HG02623 (cell line): Measurements from ENCODE around the gene CIAO3.
"Not testable (repeated sequence)": the region's sequence is repeated elsewhere in the genome, so short reads cannot be mapped to it uniquely, and the experiment has no call there.

Experiments
- ATAC-seq: cut with Tn5 transposase; IDR thresholded peaks from one replicate; pipeline ENCODE4 v1.9.1; 2021; ENCODE audit warnings: moderate library complexity; ENCODE audit not compliant: unreplicated experiment

Gene CIAO3

DNA sequence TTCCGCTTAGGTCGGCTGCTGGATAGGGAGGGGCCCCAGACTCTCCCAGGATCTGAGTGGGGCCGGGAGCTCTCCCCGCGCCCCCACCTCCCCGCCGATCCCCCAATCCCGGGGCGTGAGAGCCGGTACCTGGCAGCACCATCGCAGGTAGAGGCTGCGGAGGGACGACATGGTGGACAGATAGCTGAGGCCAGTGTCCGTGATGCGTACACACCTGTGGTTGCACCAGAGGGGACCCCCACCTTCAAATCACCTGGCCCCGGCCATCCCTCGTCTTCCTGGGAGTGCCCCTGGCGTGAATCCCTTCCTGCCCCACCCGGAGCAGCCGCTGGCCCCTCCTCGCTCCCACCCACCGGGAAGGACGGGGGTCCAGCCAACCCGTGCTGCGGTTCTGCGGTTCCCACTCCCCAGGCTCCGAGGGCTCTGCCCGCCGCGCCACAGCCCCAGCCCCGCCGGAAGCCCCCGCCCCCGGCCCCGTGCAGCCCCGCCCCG lies 45.9 kb downstream of the CIAO3 start:
- ATAC-seq, result no peak

DNA sequence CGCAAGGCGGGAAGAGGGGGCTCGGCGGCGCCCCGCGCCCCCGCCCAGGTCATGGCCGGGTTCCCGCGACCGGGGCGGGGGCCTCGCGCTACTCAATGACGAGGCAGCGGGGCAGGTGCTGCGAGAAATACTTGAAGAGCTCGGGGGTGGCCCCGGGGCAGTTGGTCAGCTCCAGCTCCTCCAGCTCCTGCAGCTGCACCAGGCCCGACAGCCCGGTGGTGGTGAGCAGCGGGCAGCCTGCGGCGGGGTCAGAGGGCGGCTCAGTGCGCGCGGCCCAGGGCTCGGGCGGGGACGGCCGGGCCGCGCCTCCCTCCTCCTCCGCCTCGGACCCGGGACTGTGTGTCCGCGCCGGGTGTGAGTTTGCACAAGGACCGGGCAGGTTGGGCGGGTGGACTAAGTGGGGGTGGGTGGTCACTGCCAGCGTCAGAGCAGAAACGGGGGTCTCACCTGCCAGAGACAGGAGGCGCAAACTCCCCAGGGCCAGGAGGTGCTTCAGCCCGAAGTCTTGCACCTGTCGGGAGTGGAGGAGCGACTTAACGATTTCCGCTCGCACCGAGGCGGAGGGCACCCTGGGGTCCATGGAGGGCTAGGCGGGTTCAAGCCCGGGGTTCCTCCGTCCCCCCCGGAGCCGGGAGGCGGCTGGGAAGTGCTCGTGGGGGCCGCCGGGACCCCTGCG lies 46.5 kb downstream of the CIAO3 start:
- ATAC-seq, result no peak

DNA sequence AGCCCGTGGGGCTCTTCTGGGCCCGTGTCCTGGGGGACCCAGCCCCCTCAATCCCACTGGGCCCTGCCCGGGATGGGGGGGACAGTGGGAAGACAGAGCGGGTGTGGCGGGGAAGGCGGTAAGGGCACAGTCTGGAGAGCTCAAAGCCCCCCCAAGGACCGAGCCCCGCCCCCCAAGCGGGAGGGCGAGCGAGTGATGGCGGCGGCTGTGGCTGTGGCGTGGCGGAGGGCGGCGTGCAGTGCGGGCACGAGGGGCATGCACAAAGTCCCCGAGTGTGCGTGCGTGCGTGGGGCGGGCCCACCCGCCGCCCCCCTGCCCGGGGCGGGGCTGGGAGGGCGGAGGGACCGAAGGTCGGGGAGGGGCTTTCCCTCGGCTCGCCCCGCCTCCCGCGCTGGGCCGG lies 47.0 kb downstream of the CIAO3 start:
- no peak for ATAC-seq

DNA sequence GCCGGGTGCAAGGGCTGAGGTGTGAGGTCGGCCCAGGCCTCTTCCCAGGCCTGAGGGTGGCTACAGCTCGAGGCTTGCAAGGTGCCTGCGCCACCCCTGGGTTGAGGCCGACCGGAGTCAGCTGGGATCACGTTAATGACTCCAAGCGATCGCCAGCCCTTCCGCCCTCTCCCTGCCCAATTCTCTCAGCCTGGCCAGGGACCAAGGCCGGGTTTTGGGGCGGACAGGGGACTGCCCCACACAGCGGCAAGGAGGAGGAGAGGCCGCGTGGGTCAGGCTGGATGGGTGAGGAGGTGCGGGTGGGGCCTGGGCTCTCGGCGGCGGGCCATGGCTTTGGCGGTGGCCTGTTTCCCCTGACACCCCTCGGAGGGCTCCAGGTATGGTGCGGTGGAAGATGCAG lies 47.4 kb downstream of the CIAO3 start:
- ATAC-seq, result no peak

DNA sequence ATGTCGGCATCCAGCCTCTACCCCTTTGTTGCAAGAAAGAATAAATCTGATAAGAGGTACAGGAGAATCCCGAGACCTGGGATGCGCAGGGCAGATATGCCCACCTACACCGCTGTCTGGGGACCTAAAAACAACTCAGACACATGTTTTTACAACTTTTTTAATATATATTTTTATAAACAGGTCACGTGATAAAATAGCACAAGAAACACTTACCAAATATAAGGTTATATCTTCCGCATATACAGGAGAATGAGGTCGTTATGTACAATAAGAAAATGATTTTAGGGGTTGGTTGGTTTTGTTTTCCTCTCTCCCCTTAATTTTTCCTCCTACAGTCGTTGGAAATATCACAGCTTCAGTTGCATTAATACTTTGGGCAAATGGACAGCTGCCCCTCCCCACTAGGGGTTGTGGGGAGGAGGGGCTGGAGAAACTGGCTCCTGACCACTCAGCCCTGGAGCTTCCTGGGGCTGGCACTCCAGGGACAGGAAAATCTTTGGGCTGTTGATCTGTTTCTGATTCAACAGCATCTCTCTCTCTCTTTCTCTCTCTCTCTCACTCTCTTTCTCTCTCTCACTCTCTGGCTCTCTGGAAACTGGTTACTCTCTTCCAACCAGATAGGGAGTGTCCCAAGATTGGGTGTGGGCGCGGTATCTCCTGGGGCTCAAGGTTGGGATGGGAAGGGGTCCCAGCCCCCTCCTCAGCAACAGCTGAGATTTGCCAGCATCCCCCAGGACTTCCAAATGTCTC lies 48.3 kb downstream of the CIAO3 start:
- no peak for ATAC-seq

DNA sequence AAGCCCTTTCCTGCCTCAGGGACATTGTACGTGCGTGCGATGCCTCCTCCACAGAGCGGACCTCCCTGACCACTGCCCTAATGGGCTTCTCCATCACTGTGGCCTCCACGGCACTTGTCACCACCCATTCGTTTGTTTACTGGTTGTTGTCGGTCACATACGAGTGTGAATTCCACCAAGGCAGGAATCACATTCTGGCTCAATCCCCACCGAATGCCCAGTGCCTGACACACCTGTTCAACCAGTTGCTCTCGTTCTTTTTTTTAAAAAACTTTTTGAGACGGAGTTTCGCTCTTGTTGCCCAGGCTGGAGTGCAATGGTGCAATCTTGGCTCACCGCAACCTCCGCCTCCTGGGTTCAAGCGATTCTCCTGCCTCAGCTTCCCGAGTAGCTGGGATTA lies 49.6 kb downstream of the CIAO3 start:
- ATAC-seq, result not testable (repeated sequence)

DNA sequence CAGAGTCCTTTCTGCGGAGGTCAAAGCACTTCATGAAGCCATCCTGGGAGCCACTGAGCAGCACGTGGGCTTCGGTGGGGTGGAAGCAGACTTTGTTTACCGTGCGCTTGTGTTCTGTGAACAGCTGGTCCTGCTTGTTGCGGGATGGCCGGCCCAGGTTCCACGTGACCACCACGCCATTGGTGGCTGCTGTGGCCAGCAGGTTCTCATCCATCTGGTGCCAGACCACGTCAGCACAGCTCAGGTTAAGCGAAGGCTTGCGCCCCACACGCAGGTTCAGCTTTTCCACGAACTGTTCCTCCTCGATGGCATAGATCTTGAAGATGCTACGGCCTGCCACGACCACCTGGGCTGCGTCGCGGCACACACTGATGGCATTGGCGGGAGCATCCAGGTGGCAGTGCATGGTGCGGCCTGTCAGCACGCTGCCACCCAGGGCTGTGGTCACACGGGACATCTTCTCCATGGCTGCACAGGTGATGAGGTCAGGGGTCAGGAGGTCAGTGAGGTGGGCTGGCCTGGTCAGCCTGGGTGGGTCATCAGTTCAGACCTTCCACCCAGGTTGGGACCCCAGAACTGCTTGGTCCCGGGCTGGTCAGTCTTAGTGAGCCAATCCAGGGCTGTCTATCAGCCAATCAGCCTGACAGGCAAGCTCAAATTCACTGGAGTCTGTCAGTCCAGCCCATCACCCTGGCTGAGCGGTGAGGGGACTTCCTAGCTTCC lies 51.5 kb downstream of the CIAO3 start:
- ATAC-seq, result no peak

DNA sequence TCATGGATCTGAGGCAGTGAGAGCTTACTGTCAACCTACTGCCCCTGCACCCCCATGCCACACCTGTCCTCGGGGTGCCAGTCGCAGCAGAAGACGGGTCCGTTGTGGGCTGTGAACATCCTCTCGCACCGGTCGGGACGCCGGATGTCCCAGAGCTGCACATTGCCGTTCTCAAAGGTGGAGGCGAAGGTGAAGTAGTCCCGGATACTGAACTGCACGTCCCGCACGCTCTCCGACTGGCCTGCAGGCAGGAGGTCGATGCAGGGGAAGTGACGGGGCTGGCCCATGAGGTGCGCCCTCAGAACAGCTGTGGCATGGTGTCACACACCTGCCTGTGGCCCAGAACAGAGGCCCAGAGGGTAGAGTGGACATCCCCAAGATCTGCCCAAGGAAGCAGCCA lies 53.3 kb downstream of the CIAO3 start:
- no peak for ATAC-seq

DNA sequence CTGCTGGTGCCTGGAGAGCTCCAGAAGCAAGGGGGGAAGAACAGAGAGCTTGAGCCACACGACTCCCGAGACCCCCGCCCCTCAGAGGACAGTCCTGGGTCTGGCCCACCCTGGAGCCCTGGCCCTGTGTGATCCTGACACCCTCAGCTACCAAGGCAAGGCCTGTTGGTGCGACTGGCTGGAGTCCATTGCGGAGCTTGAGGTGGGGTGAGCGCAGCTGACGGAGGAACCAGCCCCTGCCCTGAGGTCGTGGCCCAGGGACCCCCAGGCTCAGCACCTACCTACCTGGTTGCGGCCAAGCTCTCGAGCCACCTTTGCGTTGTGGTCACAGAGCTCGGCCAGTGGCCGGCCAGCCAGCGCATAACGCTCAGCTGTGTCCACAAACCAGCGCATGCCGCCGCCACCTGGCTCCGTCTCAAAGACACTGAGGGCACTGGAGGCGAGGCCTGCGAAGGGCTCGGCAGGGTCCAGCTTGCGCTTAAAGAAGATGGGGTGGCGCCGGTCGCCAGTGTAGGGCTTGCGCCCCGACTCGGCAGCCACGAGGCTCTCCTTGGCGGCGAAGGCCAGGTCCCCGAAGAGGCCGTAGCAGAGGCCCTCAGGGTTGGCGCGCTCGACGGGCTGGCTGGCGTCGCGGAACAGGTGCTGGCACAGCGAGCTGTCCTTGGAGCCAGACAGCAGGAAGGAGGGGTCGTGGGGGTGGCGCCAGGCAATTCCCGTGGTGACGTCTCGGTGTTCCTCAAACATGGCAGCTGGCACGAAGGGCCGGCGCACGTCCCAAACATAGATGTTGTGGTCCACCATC lies 54.1 kb downstream of the CIAO3 start:
- no peak for ATAC-seq

DNA sequence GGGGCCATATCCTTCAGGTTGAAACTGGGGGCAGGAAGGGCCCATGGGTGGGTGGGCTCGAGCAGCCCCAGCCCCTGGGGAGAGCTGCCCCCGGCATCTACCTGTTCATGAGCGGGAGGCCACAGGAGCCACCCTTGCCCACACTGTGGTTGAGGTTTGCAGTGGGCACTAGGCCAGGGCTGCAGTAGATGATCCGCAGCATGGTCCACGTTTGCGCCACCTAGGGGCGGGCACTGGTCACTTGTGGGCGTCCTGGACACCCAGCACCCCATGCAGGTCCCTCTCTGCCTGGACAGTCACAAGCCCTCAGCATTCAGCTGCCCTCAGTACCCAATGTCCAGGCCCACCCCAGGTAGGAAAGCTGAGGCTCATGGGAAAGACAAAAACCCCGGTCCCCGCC lies 54.8 kb downstream of the CIAO3 start:
- no peak for ATAC-seq

DNA sequence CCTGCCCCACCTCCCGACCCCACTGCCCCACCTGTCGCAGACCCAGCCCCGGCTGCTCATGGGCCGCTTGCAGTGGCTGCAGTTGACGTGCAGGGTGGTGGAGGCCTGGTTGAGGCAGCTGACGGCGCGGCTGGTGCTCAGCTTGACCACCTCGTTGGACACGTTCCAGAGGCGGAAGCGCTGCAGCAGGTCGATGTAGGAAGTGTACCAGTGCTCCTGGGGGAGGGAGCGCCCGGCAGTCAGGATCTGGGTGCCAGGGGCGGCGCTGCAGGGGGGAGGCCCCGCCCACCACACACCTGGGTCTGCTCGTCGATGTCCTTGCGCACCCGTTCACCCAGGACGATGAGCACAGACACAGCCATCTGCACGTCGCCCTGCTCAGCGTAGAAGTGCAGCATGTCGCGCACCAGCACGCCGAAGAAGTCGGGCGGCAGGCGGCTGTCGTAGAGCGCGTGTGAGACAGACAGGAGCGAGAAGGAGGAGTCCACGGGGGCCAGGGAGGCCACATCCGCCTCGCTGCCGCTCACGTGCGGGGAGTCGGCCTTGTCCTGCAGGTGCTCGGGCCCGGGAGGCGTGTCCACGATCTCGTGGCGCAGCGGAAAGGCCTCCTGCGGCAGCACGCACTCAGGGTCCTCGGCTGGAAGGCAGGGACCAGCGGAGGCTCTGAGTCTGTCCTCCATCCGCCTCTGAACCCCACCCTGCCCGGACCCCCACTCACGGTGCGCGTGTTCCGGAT lies 55.7 kb downstream of the CIAO3 start:
- ATAC-seq, result no peak

DNA sequence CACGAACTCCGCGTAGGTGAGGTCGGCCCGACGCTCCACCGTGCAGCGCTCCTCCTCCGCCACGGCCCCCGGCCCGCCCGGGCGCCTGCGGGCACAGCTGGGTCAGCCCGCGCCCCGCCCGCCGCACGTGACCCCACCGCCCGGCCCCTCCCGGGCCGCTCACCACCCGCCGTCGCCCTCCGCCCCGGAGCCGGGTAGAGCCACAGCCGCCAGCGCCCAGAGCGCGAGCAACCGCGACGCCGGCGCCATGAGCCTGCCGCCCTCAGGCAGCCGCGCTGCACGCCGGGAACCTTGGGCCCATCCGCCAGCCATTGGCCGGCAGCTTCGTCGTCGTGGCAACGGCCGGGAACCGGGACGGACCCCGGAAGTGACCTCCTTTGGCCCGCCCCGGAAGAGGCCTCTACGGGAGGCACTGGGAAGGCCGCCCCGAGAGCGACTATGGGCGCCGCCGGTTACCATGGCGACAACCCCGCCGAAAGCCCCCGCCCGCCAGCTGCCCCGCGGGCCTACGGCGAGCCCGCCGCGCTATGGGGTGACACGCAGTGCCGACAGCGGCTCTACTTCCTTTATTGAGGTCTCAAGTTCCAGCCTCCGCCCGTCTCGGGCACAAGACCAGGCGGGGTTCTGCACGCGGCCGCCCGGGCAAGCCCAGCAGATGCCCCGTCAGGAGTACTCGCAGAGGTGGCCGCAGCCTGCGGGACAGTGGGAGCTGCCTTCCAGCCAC lies 56.6 kb downstream of the CIAO3 start, which contains the start of gene JMJD8:
JMJD8 (minus strand) TSS at position 264 of the 724 bp plus-strand sequence; CDS start at position 249, 15 bp downstream.
- ATAC-seq, result peak; percentile 64

DNA sequence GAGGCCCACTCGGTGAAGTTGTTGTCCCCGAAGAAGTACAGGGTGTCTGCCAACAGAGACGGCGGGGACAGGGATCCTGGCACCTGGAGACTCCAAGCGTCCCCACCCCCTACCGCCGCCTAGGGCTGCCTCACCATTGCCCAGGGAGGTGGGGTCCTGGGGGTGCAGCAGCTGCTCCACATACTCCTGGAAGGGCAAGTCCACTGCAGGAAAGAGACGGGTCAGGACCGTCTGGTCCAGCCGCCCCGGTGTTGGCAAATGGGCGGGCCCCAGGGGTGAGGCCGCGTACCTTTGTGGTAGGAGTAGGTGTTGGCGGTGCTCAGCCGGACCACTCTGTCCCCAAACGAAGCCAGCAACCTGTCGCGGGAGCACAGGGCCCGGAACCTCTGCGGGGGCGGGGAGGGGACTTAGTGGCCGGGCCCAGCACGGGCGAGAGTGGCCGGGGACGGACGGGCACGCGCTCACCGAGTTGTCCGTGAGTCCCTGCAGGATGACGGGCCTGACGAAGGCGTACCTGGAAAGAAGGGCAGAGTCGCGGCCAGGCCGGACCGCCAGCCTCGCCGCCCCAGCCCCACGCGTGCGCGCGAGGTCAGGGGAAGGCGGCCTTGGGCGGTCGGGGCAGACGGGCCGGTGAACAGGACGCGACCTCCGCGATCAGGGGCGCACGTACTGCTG lies 57.3 kb downstream of the CIAO3 start:
- no peak for ATAC-seq

DNA sequence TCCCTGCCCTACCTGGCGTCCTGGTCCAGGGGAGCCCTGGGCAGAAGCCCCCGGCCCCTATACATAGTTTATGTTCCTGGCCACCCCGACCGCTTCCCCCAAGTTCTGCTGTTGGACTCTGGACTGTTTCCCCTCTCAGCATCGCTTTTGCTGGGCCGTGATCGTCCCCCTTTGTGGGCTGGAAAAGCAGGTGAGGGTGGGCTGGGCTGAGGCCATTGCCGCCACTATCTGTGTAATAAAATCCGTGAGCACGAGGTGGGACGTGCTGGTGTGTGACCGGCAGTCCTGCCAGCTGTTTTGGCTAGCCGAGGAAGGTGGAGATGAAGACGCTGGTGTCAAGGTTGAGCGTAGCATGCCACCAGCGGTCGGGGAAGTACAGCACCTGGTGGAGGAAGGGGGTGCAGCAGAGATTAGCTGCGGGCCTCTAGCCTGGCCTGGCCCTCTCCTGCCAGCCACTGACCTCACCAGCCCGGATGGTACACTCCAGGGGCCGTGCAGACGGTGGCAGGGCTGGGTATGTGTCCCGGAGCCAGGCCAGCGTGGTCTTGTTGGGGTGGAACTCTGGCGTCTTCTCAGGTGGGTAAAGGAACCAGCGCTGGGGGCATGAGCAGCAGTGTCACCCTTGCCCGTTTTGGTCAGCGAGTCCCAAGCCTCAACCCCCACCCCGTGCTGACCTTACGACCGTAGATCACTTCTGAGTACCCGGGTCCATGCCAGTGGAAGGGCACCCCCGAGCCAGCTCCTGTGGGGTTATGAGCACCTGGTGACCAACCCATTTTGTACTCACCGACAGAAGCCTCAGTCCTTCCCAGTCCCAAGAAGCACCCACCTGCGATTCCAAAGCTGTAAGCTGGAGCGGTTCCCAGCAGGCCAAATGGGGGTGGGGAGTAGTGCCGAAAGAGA lies 58.1 kb downstream of the CIAO3 start:
- ATAC-seq, result no peak

DNA sequence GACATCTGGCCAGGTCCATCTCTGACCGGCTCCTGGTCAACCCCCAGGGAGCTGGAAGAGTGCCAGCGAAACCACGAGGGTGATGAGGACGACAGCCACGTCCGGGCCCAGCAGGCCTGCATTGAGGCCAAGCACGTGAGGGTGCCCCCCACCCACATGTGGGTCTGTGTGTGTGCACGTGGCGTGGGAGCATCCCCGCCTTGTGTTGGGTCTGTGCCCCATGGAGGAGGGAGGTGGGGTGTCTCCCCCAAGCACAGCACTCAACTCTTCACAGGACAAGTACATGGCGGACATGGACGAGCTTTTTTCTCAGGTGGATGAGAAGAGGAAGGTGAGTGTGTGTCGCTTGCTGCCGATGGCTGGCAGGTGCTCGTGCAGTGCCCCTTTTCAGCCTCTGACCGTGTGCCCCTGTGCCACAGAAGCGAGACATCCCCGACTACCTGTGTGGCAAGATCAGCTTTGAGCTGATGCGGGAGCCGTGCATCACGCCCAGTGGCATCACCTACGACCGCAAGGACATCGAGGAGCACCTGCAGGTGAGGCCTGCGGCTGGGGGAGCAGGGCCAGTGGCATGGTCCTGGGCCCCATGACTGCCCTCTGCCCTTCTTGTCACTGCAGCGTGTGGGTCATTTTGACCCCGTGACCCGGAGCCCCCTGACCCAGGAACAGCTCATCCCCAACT lies 58.9 kb downstream of the CIAO3 start:
- no peak for ATAC-seq

DNA sequence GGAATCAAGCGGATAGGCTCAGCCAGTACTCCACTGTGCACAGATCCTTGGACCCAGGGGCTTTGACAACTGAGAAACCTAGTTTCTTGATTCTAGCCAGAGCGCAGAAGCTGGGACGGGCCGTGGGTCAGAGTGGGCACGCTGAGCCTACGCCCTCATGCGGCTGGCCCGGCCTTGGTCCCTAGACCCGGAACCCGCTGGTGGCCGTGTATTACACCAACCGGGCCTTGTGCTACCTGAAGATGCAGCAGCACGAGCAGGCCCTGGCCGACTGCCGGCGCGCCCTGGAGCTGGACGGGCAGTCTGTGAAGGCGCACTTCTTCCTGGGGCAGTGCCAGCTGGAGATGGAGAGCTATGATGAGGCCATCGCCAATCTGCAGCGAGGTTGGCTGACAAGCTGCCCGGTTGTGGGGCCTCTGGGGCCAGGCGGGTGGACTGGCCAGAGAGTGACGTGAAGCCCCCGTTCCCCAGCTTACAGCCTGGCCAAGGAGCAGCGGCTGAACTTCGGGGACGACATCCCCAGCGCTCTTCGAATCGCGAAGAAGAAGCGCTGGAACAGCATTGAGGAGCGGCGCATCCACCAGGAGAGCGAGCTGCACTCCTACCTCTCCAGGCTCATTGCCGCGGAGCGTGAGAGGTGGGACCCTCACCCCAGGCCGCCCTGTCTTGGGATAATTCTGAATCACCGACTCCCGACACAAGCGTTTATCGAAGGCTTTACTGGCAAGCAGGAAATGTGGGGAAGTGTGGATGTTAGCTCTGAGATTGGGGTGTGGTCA lies 59.6 kb downstream of the CIAO3 start:
- no peak for ATAC-seq

DNA sequence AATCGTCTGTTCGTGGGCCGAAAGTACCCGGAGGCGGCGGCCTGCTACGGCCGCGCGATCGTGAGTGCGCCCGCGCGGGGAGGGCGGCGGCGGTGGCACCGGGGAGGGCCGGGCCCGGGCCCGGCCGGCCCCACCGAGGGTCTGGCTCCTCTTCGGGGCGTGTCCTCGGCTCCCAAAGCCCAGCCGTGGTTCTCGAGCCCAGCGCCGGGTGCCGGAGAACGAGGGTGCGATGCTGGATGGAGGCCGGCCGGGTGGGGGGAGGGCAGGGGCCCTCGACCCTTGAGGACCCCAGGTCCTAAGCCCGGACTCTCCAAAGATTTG lies 60.2 kb downstream of the CIAO3 start:
- ATAC-seq, result no peak
